GM20431 (cell line): ENCODE data around the gene CKMT1A.
"Not testable (repeated sequence)": the region's sequence is repeated elsewhere in the genome, so short reads cannot be mapped to it uniquely, and the experiment has no call there.

Source experiments
- in situ Hi-C: fragments of 300-500 bp; cut with MseI, MboI; formaldehyde crosslinking; loops from one replicate; pipeline ENCODE4 v1.15.0; 2020; ENCODE audit warnings: low sequenced_read_pairs; ENCODE audit not compliant: unreplicated experiment

CKMT1A gene

GRCh38 chr15:43746903-43747309, 53.2 kb downstream of the CKMT1A start:
- in situ Hi-C loops: not testable (repeated sequence)

GRCh38 chr15:43748376-43748775, 54.7 kb downstream of the CKMT1A start:
- in situ Hi-C loops: no loop called here
